Erythroblast (primary cell): ENCODE data around the gene NFYC.

Experiments used
- GATA1 ChIP-seq: IDR thresholded peaks from 2 replicates; pipeline ENCODE4 v1.6.1; 2011; ENCODE audit warnings: low read depth, mild to moderate bottlenecking, control low read depth, low read length, moderate library complexity
- POLR2A ChIP-seq: IDR thresholded peaks from 2 replicates; pipeline ENCODE4 v1.6.1; 2011; ENCODE audit warnings: mild to moderate bottlenecking, low read length

GRCh38 chr1:40740997-40741736 is 49.7 kb downstream of the NFYC start:
- TF ChIP-seq POLR2A (no peak), GATA1 (no peak)
